ENCODE results near the gene PIGK. TPM values are rescaled to one million over a fixed set of nuclear protein-coding genes. Genes with fewer than 3 reads are reported as not detected.
"Not testable (repeated sequence)": the region's sequence is repeated elsewhere in the genome, so short reads cannot be mapped to it uniquely, and the experiment has no call there.

PIGK gene
- total RNA-seq, 4 donors from 2014 or later = 9.0 to 12.6 (median 11.2) TPM

DNA sequence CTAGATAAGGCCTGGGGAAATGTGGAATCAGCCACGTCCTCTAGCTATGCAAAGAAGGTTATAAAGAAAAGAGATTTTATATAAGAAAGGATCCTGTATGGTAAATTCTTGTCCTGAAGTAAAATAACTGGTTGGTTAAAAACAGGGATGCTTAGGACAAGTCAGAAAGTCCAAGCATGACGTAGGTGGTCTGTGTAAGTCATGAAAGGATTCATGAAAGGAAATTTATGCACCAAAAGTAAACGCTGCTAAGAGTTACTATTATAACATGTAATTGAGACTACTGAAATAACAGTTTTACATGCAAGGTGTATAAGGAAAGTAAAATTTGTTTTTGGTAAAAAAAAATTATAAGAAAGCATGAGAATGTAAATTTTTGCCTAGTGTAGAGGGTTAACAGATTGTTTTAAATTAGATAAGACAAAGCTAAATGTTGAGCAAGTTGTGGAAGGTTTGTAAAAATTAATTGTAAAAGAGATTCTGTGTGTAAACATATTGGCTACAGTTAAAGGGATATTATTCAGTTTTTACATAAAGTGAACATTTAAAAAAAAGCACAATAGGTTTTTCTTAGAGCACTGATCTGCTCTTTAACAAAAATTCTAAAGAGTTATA, 43.9 kb downstream of the PIGK start:
- H3K4me3 ChIP-seq = no peak overlapping the region
- intact Hi-C loops (cut with DNase I; ENCODE audit: low total_unique reads) = no loop called here
- in situ Hi-C loops (cut with MboI; ENCODE audit: low sequenced_read_pairs in 4 of 4) = no loop called here
- DNase-seq = no peak
- no peaks in the 10 kb centered on the region for H3K4me1 ChIP-seq
- no peaks in the 10 kb centered on the region for H3K36me3 ChIP-seq
- ATAC-seq = no peak
- H3K27me3 ChIP-seq = no peaks in the 10 kb centered on the region
- no peak overlapping the region for H3K27ac ChIP-seq
- no peak for TF ChIP-seq POLR2A (IDR thresholded peaks at IDR 0.05)
- TF ChIP-seq, protein P1, sequence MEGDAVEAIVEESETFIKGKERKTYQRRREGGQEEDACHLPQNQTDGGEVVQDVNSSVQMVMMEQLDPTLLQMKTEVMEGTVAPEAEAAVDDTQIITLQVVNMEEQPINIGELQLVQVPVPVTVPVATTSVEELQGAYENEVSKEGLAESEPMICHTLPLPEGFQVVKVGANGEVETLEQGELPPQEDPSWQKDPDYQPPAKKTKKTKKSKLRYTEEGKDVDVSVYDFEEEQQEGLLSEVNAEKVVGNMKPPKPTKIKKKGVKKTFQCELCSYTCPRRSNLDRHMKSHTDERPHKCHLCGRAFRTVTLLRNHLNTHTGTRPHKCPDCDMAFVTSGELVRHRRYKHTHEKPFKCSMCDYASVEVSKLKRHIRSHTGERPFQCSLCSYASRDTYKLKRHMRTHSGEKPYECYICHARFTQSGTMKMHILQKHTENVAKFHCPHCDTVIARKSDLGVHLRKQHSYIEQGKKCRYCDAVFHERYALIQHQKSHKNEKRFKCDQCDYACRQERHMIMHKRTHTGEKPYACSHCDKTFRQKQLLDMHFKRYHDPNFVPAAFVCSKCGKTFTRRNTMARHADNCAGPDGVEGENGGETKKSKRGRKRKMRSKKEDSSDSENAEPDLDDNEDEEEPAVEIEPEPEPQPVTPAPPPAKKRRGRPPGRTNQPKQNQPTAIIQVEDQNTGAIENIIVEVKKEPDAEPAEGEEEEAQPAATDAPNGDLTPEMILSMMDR (IDR thresholded peaks at IDR 0.05 in 4 of 5, conservative IDR thresholded peaks at IDR 0.05 in 1 of 5) = no peak
- no peaks in the 10 kb centered on the region for H3K9me3 ChIP-seq

DNA sequence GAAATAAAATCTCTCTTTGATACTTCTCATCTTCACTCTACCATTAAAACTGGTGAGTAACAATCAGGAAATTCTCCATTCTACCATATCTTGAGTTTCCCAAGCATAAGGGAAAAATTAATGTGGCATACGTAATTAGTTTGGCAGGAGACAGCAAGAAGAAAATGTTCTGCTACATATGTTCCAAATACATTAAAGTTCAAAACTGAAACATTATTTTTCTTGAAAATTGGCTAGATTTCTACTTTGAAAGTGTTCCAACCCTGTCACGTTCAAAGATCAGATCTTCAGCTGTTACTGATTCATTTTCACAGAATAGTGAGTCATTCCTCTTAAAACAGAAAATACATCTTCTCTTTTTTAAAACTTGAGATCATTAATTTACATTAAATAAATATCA, 48.5 kb downstream of the PIGK start:
- H3K27me3 ChIP-seq = no peaks in the 10 kb centered on the region
- TF ChIP-seq POLR2A (IDR thresholded peaks at IDR 0.05) = no peak
- TF ChIP-seq, protein P1 (IDR thresholded peaks at IDR 0.05 in 4 of 5, conservative IDR thresholded peaks at IDR 0.05 in 1 of 5) = no peak
- intact Hi-C loops (cut with DNase I; ENCODE audit: low total_unique reads) (no loop called here), in situ Hi-C loops (cut with MboI; ENCODE audit: low sequenced_read_pairs in 4 of 4) (loop anchor here in 2 of 4 donors (25.0 kb wide), 2 partner anchors 367 to 942 kb away; no protein-coding TSS in a partner anchor)
- H3K27ac ChIP-seq = no peak overlapping the region
- H3K9me3 ChIP-seq = no peaks in the 10 kb centered on the region
- no peaks in the 10 kb centered on the region for H3K36me3 ChIP-seq
- DNase-seq = no peak
- no peak for ATAC-seq
- no peaks in the 10 kb centered on the region for H3K4me1 ChIP-seq
- H3K4me3 ChIP-seq = no peak overlapping the region

DNA sequence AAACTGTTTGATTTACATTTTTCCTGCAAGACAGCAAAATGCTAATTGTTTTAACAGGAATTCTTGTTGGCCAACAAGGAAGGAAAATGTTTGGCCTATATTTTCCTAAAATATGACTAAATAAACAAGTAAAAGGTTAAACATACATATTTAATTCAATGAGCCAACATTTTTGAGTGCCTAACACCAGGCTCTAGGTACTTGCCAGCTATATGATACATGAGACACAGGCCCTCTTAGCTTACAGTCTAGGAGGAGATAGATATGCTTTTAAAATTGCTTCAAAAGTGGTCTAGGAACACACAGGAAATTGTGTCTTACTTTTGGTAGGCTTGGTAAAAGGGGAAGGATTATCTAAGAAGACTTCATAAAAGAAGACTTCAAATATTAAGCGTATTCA, 50.9 kb downstream of the PIGK start:
- Histone ChIP-seq H3K4me3 (no peak overlapping the region), H3K9me3 (no peaks in the 10 kb centered on the region), H3K4me1 (no peaks in the 10 kb centered on the region), H3K27ac (no peak overlapping the region), H3K27me3 (no peaks in the 10 kb centered on the region), H3K36me3 (no peaks in the 10 kb centered on the region)
- in situ Hi-C loops (cut with MboI; ENCODE audit: low sequenced_read_pairs in 4 of 4) = loop anchor here in 2 of 4 donors (25.0 kb wide), 2 partner anchors 369 to 944 kb away; no protein-coding TSS in a partner anchor
- DNase-seq = no peak
- ATAC-seq = no peak
- intact Hi-C loops (cut with DNase I; ENCODE audit: low total_unique reads) = no loop called here
- TF ChIP-seq POLR2A (IDR thresholded peaks at IDR 0.05) = no peak
- TF ChIP-seq, protein P1 (IDR thresholded peaks at IDR 0.05 in 4 of 5, conservative IDR thresholded peaks at IDR 0.05 in 1 of 5) = no peak

DNA sequence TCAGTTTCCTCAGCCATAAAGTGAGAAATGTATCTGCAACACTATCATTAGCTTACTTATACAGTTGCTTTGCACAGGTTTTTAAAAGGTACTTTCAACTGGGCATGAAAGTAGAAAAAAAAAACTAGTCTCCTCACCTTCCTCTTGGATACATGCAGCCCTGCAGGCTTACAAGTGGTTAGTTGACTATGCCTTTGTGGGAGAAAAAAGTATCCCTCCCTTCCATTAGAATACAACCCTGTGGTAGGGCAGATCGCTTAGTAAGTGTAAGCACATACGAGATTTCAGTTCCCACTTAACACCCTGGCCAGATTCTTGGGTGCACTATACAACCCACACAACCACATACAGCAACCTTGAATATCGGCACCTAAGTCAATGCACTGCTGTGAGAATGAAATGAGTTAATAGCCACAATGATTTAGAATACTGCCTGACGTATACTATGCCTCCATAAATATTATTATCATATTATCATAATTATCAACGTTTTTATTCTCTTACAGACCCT, 54.7 kb downstream of the PIGK start:
- TF ChIP-seq, protein P1 (IDR thresholded peaks at IDR 0.05 in 4 of 5, conservative IDR thresholded peaks at IDR 0.05 in 1 of 5) = no peak
- TF ChIP-seq POLR2A (IDR thresholded peaks at IDR 0.05) = no peak
- in situ Hi-C loops (cut with MboI; ENCODE audit: low sequenced_read_pairs in 4 of 4) (loop anchor here in 2 of 4 donors (25.0 kb wide), 2 partner anchors 373 to 948 kb away; no protein-coding TSS in a partner anchor), intact Hi-C loops (cut with DNase I; ENCODE audit: low total_unique reads) (no loop called here)
- Histone ChIP-seq H3K27me3 (no peaks in the 10 kb centered on the region), H3K9me3 (no peaks in the 10 kb centered on the region), H3K4me1 (no peaks in the 10 kb centered on the region), H3K27ac (no peak overlapping the region), H3K4me3 (no peak overlapping the region), H3K36me3 (peaks cover 0 to 22% of the 10 kb centered on the region in 2 donors)
- no peak for DNase-seq
- no peak for ATAC-seq

DNA sequence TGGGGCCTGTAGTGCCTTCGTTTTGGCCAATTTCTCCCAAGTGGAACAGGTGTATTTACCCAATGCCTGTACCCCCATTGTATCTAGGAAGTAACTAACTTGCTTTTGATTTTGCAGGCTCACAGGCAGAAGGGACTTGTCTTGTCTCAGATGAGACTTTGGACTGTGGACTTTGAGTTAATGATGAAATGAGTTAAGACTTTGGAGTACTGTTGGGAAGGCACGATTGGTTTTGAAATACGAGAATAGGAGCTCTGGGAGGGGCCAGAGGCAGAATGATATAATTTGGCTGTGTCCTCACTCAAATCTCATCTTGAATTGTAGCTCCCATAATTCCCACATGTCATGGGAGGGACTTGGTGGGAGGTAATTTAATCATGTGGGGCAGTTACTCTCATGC, 59.5 kb downstream of the PIGK start:
- H3K27me3 ChIP-seq; H3K27ac ChIP-seq; DNase-seq; H3K9me3 ChIP-seq; intact Hi-C loops (cut with DNase I; ENCODE audit: low total_unique reads); H3K4me1 ChIP-seq; H3K4me3 ChIP-seq; ATAC-seq: not testable (repeated sequence)
- peaks cover 0 to 22% of the 10 kb centered on the region in 2 donors for H3K36me3 ChIP-seq
- in situ Hi-C loops (cut with MboI; ENCODE audit: low sequenced_read_pairs in 4 of 4) = loop anchor here in 2 of 4 donors (25.0 kb wide), 2 partner anchors 378 to 953 kb away; no protein-coding TSS in a partner anchor
